ENCODE data around the gene POGZ.

DNA sequence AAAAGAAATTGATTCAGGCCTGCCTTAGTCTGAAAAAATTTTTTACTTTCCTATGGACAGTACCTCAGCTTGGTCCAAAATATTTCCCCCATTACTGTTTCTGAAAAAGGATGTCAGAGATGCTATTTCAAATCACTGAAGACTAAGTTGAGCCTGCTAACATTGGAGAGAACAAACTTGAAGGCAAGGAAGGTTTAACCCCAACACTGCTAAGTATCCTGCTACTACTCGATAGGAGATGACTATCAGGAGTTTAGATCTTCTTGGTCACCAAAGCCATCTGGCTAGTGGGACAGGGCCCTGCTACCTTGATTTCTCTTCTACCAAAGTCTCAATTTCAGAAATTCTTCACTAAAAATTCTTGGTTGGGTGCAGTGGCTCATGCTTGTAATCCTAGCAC lies 22.7 kb upstream of the POGZ start:
- no peak for TF ChIP-seq CTCF (IDR thresholded peaks at IDR 0.05)
- no peak for TF ChIP-seq POLR2AphosphoS5 (IDR thresholded peaks at IDR 0.05)
- TF ChIP-seq EP300 (IDR thresholded peaks at IDR 0.05; ENCODE audit: low read depth) = no peak
- TF ChIP-seq POLR2A (IDR thresholded peaks at IDR 0.05) = no peak
